Epithelial cell of proximal tubule (primary cell): ENCODE results near the gene GPD1L. TPM values are rescaled to one million over a fixed set of nuclear protein-coding genes. Genes with fewer than 3 reads are reported as not detected.
"Not testable (repeated sequence)": the region's sequence is repeated elsewhere in the genome, so short reads cannot be mapped to it uniquely, and the experiment has no call there.

Experiments used
- DNase-seq: peaks from one replicate; pipeline ENCODE4 v3.0.0-alpha.2; 2011; ENCODE audit warnings: low read depth
- H3K4me3 ChIP-seq: 2 replicates; pipeline ENCODE4 v1.5.1; 2011; ENCODE audit warnings: low read depth, mild to moderate bottlenecking, low read length
- CTCF ChIP-seq: conservative IDR thresholded peaks from 2 replicates; pipeline ENCODE4 v1.5.1; 2012; ENCODE audit warnings: low read depth, mild to moderate bottlenecking, low read length
- total RNA-seq: library from RNA; depleted of rRNA; stranded (reverse); fragments of >200 nt; gene quantifications from 2 replicates; pipeline ENCODE4 v1.2.3, GENCODE V29; 2015

GPD1L gene
- total RNA-seq: 5.8 and 11.2 TPM in 2 replicates

- peak within 1 kb of the TSS; percentile 85 for H3K4me3 ChIP-seq
- DNase-seq: peak; percentile 23
- no peak for TF ChIP-seq CTCF
These were observed at the start of gene GPD1L for GRCh38 chr3:32106132-32106928. Gene GPD1L, plus strand, starts transcription at chr3:32106620. Its CDS starts 92 bp downstream, at chr3:32106712.

GRCh38 chr3:32058465-32058864 is 48.0 kb upstream of the GPD1L start:
- not testable (repeated sequence) for H3K4me3 ChIP-seq, DNase-seq

GRCh38 chr3:32062950-32063582 is 43.4 kb upstream of the GPD1L start:
- DNase-seq: no peak
- H3K4me3 ChIP-seq: no peak overlapping the region
- TF ChIP-seq CTCF: no peak

- no peak overlapping the region for H3K4me3 ChIP-seq
- TF ChIP-seq CTCF: no peak
These were observed 39.7 kb upstream of the GPD1L start for GRCh38 chr3:32066686-32067085.

GRCh38 chr3:32074194-32074593 is 32.2 kb upstream of the GPD1L start:
- not testable (repeated sequence) for DNase-seq, H3K4me3 ChIP-seq

More at GRCh38 chr3:32066686-32067085, 39.7 kb upstream of the GPD1L start:
- DNase-seq: no peak

GRCh38 chr3:32076566-32076965 is 29.9 kb upstream of the GPD1L start:
- DNase-seq: no peak
- TF ChIP-seq CTCF: no peak

GRCh38 chr3:32077260-32078084 is 28.9 kb upstream of the GPD1L start:
- no peak for DNase-seq
- no peak for TF ChIP-seq CTCF
- H3K4me3 ChIP-seq: peak overlapping the region; percentile 48

More at GRCh38 chr3:32076566-32076965, 29.9 kb upstream of the GPD1L start:
- H3K4me3 ChIP-seq: no peak overlapping the region
